Vagina (tissue), 2 donors: Measurements from ENCODE around the gene ZNF276. TPM values are rescaled to one million over a fixed set of nuclear protein-coding genes. Genes with fewer than 3 reads are reported as not detected.

Experiments used
- DNase-seq, 2 donors: peaks; one replicate each; pipeline ENCODE4 v3.0.0-alpha.2; 2017; ENCODE audit errors: extremely low spot score in 2 of 2
- H3K27ac ChIP-seq: fragments of 200-600 bp; sonication (generic); one replicate; pipeline ENCODE4 v1.5.1; 2019
- H3K27me3 ChIP-seq: fragments of 200-600 bp; sonication (generic); one replicate; pipeline ENCODE4 v1.5.1; 2019
- H3K36me3 ChIP-seq, 2 donors: fragments of 200-600 bp; sonication (generic); one replicate each; pipeline ENCODE4 v1.5.1; 2017 to 2019
- H3K4me1 ChIP-seq: fragments of 200-600 bp; sonication (generic); one replicate; pipeline ENCODE4 v1.5.1; 2019
- H3K4me3 ChIP-seq, 2 donors: fragments of 200-600 bp; sonication (generic); 1 replicate in 1 of 2; 2 replicates in 1 of 2; pipeline ENCODE4 v1.5.1; 2016 to 2019
- H3K9me3 ChIP-seq: fragments of 200-600 bp; sonication (generic); one replicate; pipeline ENCODE4 v1.5.1; 2019
- CTCF ChIP-seq, 3 experiments: fragments of 450-650 bp in 2 of 3; fragments of 200-600 bp in 1 of 3; sonication (generic) in 1 of 3; IDR thresholded peaks; one replicate each; pipeline ENCODE4 v1.5.1; 2017 to 2019; ENCODE audit warnings: antibody characterized with exemption in 3 of 3, mild to moderate bottlenecking in 2 of 3, moderate library complexity in 2 of 3
- POLR2A ChIP-seq, 2 donors: fragments of 450-650 bp; IDR thresholded peaks; one replicate each; pipeline ENCODE4 v1.6.1; 2017; ENCODE audit warnings: antibody characterized with exemption in 2 of 2, mild to moderate bottlenecking in 2 of 2, moderate library complexity in 2 of 2
- POLR2AphosphoS5 ChIP-seq, 2 donors: sonication (generic); formaldehyde crosslinking; IDR thresholded peaks; one replicate each; pipeline ENCODE4 v1.9.0; 2017; ENCODE audit warnings: antibody characterized with exemption in 2 of 2, mild to moderate bottlenecking in 2 of 2, low read depth in 1 of 2; ENCODE audit not compliant: insufficient read depth in 1 of 2
- intact Hi-C: fragments of 100-400 bp; cut with DNase I; formaldehyde crosslinking; loops from one replicate; pipeline ENCODE4 v1.15.1; 2023
- total RNA-seq: library from RNA; depleted of rRNA; stranded (reverse); fragments of >200 nt; gene quantifications from one replicate; pipeline ENCODE4 v1.2.3, GENCODE V29; 2016

The ZNF276 gene
- total RNA-seq, 1 donor from 2014 or later = 57.0 TPM

GRCh38 chr16:89785523-89786155 is 64.3 kb downstream of the ZNF276 start:
- H3K27ac ChIP-seq = no peak overlapping the region
- H3K4me1 ChIP-seq = no peaks in the 10 kb centered on the region
- H3K9me3 ChIP-seq = no peaks in the 10 kb centered on the region
- intact Hi-C loops = no loop called here
- no peak overlapping the region for H3K4me3 ChIP-seq
- no peaks in the 10 kb centered on the region for H3K36me3 ChIP-seq
- DNase-seq = no peak
- H3K27me3 ChIP-seq = no peaks in the 10 kb centered on the region
- TF ChIP-seq POLR2AphosphoS5 (IDR thresholded peaks at IDR 0.05; ENCODE audit: insufficient read depth in 1 of 2, low read depth in 1 of 2) (no peak), POLR2A (IDR thresholded peaks at IDR 0.05) (no peak), CTCF (IDR thresholded peaks at IDR 0.05) (no peak)

DNA sequence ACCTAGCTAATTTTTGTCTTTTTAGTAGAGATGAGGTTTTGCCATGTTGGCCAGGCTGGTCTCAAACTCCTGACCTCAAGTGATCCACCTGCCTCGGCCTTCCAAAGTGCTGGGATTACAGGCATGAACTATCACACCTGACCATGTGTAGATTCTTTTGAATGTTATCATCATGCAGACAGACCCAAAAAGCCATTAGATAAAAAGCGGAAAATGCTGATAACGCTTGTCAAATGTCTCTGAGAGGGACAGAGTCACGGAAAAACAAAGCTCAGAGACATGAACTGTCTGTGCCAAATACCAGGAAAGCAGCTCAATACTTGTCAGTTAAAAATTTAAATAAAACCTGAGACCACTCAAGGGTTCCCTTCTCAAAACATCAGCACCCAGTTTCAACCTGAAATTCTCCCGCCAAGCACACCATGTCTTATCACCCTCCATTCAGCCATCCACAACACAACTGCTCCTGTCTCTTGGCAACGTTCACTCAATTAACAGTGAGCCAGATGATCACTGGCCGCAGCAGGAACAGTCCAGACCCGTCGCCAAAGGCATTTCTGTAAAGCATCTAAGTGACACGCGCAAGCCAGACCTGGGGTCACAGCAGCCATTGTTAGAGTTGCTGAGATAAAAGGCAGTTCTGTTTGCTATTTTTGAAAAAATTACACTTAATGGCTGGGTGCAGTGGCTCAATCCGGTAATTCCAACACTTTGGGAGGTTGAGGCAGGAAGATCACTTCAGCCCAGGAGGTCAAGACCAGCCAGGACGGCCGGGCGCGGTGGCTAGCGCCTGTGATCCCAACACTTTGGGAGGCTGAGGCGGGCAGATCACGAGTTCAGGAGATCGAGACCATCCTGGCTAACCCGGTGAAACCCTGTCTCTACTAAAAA is 65.4 kb downstream of the ZNF276 start:
- Histone ChIP-seq H3K4me1 (no peaks in the 10 kb centered on the region), H3K9me3 (no peaks in the 10 kb centered on the region), H3K4me3 (no peak overlapping the region), H3K36me3 (no peaks in the 10 kb centered on the region), H3K27ac (no peak overlapping the region), H3K27me3 (no peaks in the 10 kb centered on the region)
- intact Hi-C loops = no loop called here
- DNase-seq = no peak
- TF ChIP-seq POLR2A (IDR thresholded peaks at IDR 0.05) (no peak), CTCF (IDR thresholded peaks at IDR 0.05) (no peak), POLR2AphosphoS5 (IDR thresholded peaks at IDR 0.05; ENCODE audit: insufficient read depth in 1 of 2, low read depth in 1 of 2) (no peak)

DNA sequence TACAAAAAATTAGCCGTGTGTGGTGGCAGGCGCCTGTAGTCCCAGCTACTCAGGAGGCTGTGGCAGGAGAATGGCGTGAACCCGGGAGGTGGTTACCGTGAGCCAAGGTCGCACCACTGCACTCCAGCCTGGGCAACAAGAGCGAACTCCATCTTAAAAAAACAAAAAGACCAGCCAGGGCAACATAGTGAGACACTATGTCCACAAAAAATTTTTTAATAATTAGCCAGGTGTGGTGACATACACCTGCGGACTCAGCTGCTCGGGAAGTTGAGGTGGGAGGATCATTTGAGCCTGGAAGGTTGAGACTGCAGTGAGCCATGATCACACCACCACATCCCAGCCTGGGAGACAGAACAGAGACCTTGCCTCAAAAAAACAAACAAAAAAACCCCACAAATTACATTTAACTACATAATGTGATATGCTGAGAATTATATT is 66.0 kb downstream of the ZNF276 start:
- no peaks in the 10 kb centered on the region for H3K9me3 ChIP-seq
- H3K27me3 ChIP-seq = no peaks in the 10 kb centered on the region
- no peak overlapping the region for H3K4me3 ChIP-seq
- DNase-seq = no peak
- no peaks in the 10 kb centered on the region for H3K36me3 ChIP-seq
- H3K27ac ChIP-seq = no peak overlapping the region
- intact Hi-C loops = no loop called here
- no peaks in the 10 kb centered on the region for H3K4me1 ChIP-seq
- TF ChIP-seq POLR2A (IDR thresholded peaks at IDR 0.05) = no peak
- TF ChIP-seq CTCF (IDR thresholded peaks at IDR 0.05) = no peak
- no peak for TF ChIP-seq POLR2AphosphoS5 (IDR thresholded peaks at IDR 0.05; ENCODE audit: insufficient read depth in 1 of 2, low read depth in 1 of 2)

Other genes starting within 250 kb of the ZNF276 start
- gene ANKRD11, start 231.0 kb upstream of the ZNF276 start, total RNA-seq = 135 TPM
- 119 TPM for gene SPG7, start 213.1 kb upstream of the ZNF276 start, total RNA-seq
- 8,204 TPM for gene RPL13, start 160.9 kb upstream of the ZNF276 start, total RNA-seq
- 4.9 TPM for gene CPNE7, start 145.8 kb upstream of the ZNF276 start, total RNA-seq
- not detected for gene DPEP1, start 107.9 kb upstream of the ZNF276 start, total RNA-seq
- gene CHMP1A, start 63.8 kb upstream of the ZNF276 start, total RNA-seq = 117 TPM
- gene SPATA33, start 63.7 kb upstream of the ZNF276 start, total RNA-seq = 5.2 TPM
- 44.0 TPM for gene CDK10, start 34.8 kb upstream of the ZNF276 start, total RNA-seq
- gene SPATA2L, start 19.8 kb upstream of the ZNF276 start, total RNA-seq = 16.2 TPM
- gene VPS9D1, start 639 bp upstream of the ZNF276 start, total RNA-seq = 10.1 TPM
- gene FANCA, start 95.1 kb downstream of the ZNF276 start, total RNA-seq = 12.0 TPM
- 2.2 TPM for gene SPIRE2, start 106.9 kb downstream of the ZNF276 start, total RNA-seq
- 132 TPM for gene TCF25, start 152.1 kb downstream of the ZNF276 start, total RNA-seq
- gene MC1R, start 197.3 kb downstream of the ZNF276 start, total RNA-seq = 4.4 TPM
- 19.2 TPM for gene TUBB3, start 201.8 kb downstream of the ZNF276 start, total RNA-seq
- gene DEF8, start 227.2 kb downstream of the ZNF276 start, total RNA-seq = 94.5 TPM